GM23248 (cell line): Measurements from ENCODE around the gene VPS33A. TPM values are rescaled to one million over a fixed set of nuclear protein-coding genes. Genes with fewer than 3 reads are reported as not detected.

ENCODE experiments used
- DNase-seq: peaks from one replicate; pipeline ENCODE4 v3.0.0-alpha.2; 2015
- H2AFZ ChIP-seq: fragments of 200-600 bp; sonication (generic); 2 replicates; pipeline ENCODE4 v1.6.1; 2016; ENCODE audit warnings: antibody characterized with exemption
- H3F3A ChIP-seq: fragments of 200-600 bp; sonication (generic); 2 replicates; pipeline ENCODE4 v1.6.1; 2016; ENCODE audit warnings: mild to moderate bottlenecking, antibody characterized with exemption, mixed run types; ENCODE audit not compliant: insufficient read depth
- H3K27ac ChIP-seq: fragments of 200-600 bp; sonication (generic); 2 replicates; pipeline ENCODE4 v1.5.1; 2016; ENCODE audit warnings: mild to moderate bottlenecking
- H3K27me3 ChIP-seq: fragments of 200-600 bp; sonication (generic); replicated peaks from 2 replicates; pipeline ENCODE4 v1.6.1; 2016; ENCODE audit warnings: mild to moderate bottlenecking; ENCODE audit not compliant: insufficient read depth
- H3K36me3 ChIP-seq: fragments of 200-600 bp; sonication (generic); 2 replicates; pipeline ENCODE4 v1.6.1; 2016; ENCODE audit warnings: low read depth, mild to moderate bottlenecking
- H3K4me1 ChIP-seq: fragments of 200-600 bp; sonication (generic); 2 replicates; pipeline ENCODE4 v1.6.1; 2016; ENCODE audit warnings: mild to moderate bottlenecking; ENCODE audit not compliant: insufficient read depth
- H3K4me2 ChIP-seq: fragments of 200-600 bp; sonication (generic); one replicate; pipeline ENCODE4 v1.6.1; 2016; ENCODE audit warnings: mild to moderate bottlenecking; ENCODE audit not compliant: unreplicated experiment
- H3K4me3 ChIP-seq: fragments of 200-600 bp; sonication (generic); 2 replicates; pipeline ENCODE4 v1.5.1; 2016; ENCODE audit warnings: mild to moderate bottlenecking
- H3K79me2 ChIP-seq: fragments of 200-600 bp; sonication (generic); 2 replicates; pipeline ENCODE4 v1.6.1; 2016; ENCODE audit warnings: mild to moderate bottlenecking; ENCODE audit not compliant: insufficient read depth
- H3K9ac ChIP-seq: fragments of 200-600 bp; sonication (generic); 2 replicates; pipeline ENCODE4 v1.6.1; 2016; ENCODE audit warnings: mild to moderate bottlenecking
- H3K9me2 ChIP-seq: fragments of 200-600 bp; sonication (generic); 2 replicates; pipeline ENCODE4 v1.6.1; 2016; ENCODE audit warnings: mixed run types, mild to moderate bottlenecking, moderate library complexity; ENCODE audit not compliant: insufficient read depth
- H3K9me3 ChIP-seq: fragments of 200-600 bp; sonication (generic); one replicate; pipeline ENCODE4 v1.6.1; 2017; ENCODE audit warnings: low read depth
- H4K20me1 ChIP-seq: fragments of 200-600 bp; sonication (generic); 2 replicates; pipeline ENCODE4 v1.6.0; 2016; ENCODE audit not compliant: insufficient read depth
- EZH2 ChIP-seq: fragments of 200-600 bp; sonication (generic); IDR thresholded peaks from 2 replicates; pipeline ENCODE4 v1.6.1; 2018; ENCODE audit warnings: antibody characterized with exemption, mild to moderate bottlenecking; ENCODE audit not compliant: insufficient read depth, poor library complexity, severe bottlenecking
- EZH2phosphoT487 ChIP-seq: fragments of 200-600 bp; sonication (generic); IDR thresholded peaks from 2 replicates; pipeline ENCODE4 v1.6.1; 2018; ENCODE audit warnings: antibody characterized with exemption, moderate library complexity, mild to moderate bottlenecking, low read depth; ENCODE audit not compliant: insufficient read depth
- WGBS, 2 experiments: methylation state at CpG; one replicate each; pipeline ENCODE4 v1.1.6; 2015 to 2017; ENCODE audit warnings: low lambda C conversion rate in 2 of 2, low coverage in 1 of 2; ENCODE audit errors: missing lambda C conversion rate in 2 of 2; 5-methylcytosine and 5-hydroxymethylcytosine counted together
- in situ Hi-C: fragments of 300-500 bp; cut with MboI; formaldehyde crosslinking; loops from 2 replicates; pipeline ENCODE4 v1.15.0; 2020
- polyA plus RNA-seq: library from polyadenylated mRNA; unstranded; fragments of >200 nt; fragmentation: Nextera tagmentation; extraction: Ambion mirVana; gene quantifications from 2 replicates; pipeline ENCODE4 v1.2.1, GENCODE V29; 2016
- total RNA-seq: library from RNA; depleted of rRNA; stranded (reverse); fragments of >200 nt; shearing (Covaris generic); gene quantifications from 2 replicates; pipeline ENCODE4 v1.2.3, GENCODE V29; 2014

VPS33A gene
- total and polyA plus RNA-seq, 2 experiments from 2014 or later: 16.0 to 16.2 TPM

GRCh38 chr12:122250536-122250935, 15.8 kb downstream of the VPS33A start:
- WGBS, 2 experiments: 93 to 94% methylated on average over 8 of the region's 8 CpGs
- no peaks in the 10 kb centered on the region for H3K27me3 ChIP-seq
- H3F3A ChIP-seq: no peaks in the 10 kb centered on the region
- no peaks in the 10 kb centered on the region for H3K4me1 ChIP-seq
- H3K4me3 ChIP-seq: no peak overlapping the region
- H3K9me2 ChIP-seq: no peaks in the 10 kb centered on the region
- TF ChIP-seq EZH2phosphoT487 (no peak), EZH2 (no peak)
- no peaks in the 10 kb centered on the region for H3K9me3 ChIP-seq
- no peak overlapping the region for H3K27ac ChIP-seq
- no peak for DNase-seq
- in situ Hi-C loops: no loop called here
- H2AFZ ChIP-seq: no peak overlapping the region
- H4K20me1 ChIP-seq: no peaks in the 10 kb centered on the region
- no peaks in the 10 kb centered on the region for H3K36me3 ChIP-seq
- no peak overlapping the region for H3K4me2 ChIP-seq
- no peak overlapping the region for H3K9ac ChIP-seq
- peaks cover 8% of the 10 kb centered on the region; the same call in 1 of the 2 replicates for H3K79me2 ChIP-seq

GRCh38 chr12:122250047-122250446, 16.2 kb downstream of the VPS33A start:
- Histone ChIP-seq H3K79me2 (peaks cover 8% of the 10 kb centered on the region; the same call in 1 of the 2 replicates), H3K9me3 (no peaks in the 10 kb centered on the region), H2AFZ (no peak overlapping the region), H3F3A (no peaks in the 10 kb centered on the region), H3K4me1 (no peaks in the 10 kb centered on the region), H3K9me2 (no peaks in the 10 kb centered on the region), H3K9ac (no peak overlapping the region), H3K27ac (no peak overlapping the region), H3K4me3 (no peak overlapping the region), H3K27me3 (no peaks in the 10 kb centered on the region), H3K36me3 (0 out of 2 replicates have a peak, but pooled peaks cover under 1% of the 10 kb centered on the region), H4K20me1 (no peaks in the 10 kb centered on the region), H3K4me2 (no peak overlapping the region)
- in situ Hi-C loops: no loop called here
- 89 to 95% methylated on average over 6 of the region's 6 CpGs for WGBS, 2 experiments
- TF ChIP-seq EZH2 (no peak), EZH2phosphoT487 (no peak)
- DNase-seq: no peak

- Histone ChIP-seq H3K79me2 (no peaks in the 10 kb centered on the region), H4K20me1 (no peaks in the 10 kb centered on the region), H3K27me3 (no peaks in the 10 kb centered on the region), H3K9me3 (no peaks in the 10 kb centered on the region), H3K4me1 (no peaks in the 10 kb centered on the region), H3K36me3 (peaks cover 3% of the 10 kb centered on the region; the same call in 1 of the 2 replicates), H3K4me3 (no peak overlapping the region), H3K9me2 (no peaks in the 10 kb centered on the region), H3K4me2 (no peak overlapping the region), H3K9ac (no peak overlapping the region), H2AFZ (no peak overlapping the region), H3F3A (no peaks in the 10 kb centered on the region), H3K27ac (no peak overlapping the region)
- no peak for TF ChIP-seq EZH2
- no peak for TF ChIP-seq EZH2phosphoT487
- in situ Hi-C loops: no loop called here
- no peak for DNase-seq
- WGBS, 2 experiments: 91 to 95% methylated on average over 1 of the region's 1 CpG
Observed at GRCh38 chr12:122245553-122245952, 20.7 kb downstream of the VPS33A start.

DNA sequence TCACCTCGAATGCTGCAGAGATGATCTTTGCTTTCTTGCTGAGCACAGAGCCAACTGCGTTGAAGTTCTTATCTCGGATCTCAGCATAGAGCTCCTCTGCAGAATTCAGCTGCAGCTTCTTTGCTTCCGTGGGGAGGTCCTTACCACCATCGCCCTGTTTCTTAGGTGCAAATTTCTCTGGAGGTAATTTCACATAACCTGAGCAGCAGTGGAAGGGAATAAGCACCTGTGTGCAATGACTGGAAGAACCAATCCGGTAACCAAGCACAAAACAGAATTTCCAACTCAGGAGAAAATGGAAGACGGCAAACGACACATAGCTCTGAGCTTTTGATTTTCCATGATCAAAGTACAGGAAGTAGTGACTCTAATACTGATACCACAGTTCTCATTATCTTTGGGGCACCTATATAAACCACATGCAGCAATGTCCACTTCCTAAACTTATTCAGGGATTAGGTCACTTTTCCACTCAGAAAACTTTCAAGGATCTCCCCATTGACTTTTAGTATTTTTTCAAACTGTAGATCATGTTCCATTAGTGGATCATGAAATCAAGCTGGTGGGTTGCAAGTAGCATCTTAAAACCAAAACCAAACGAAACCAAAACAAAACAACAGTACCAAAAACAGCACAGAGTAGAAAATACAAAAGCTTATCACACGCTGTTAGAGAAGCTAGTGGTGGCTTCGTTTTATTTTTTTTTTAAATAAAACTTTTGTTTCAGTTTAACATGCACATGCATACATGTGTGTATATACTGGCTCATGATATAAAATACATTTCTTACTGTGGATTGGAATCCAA, 21.5 kb downstream of the VPS33A start:
- Histone ChIP-seq H3K9me3 (no peaks in the 10 kb centered on the region), H3K4me2 (no peak overlapping the region), H3K27ac (no peak overlapping the region), H3F3A (no peaks in the 10 kb centered on the region), H3K9me2 (no peaks in the 10 kb centered on the region), H2AFZ (no peak overlapping the region), H3K27me3 (no peaks in the 10 kb centered on the region), H3K9ac (no peak overlapping the region), H3K36me3 (peaks cover 3% of the 10 kb centered on the region; the same call in 1 of the 2 replicates), H3K4me3 (no peak overlapping the region), H3K79me2 (no peaks in the 10 kb centered on the region), H3K4me1 (no peaks in the 10 kb centered on the region), H4K20me1 (no peaks in the 10 kb centered on the region)
- in situ Hi-C loops: no loop called here
- WGBS, 2 experiments: 85 to 87% methylated on average over 11 of the region's 11 CpGs
- DNase-seq: no peak
- TF ChIP-seq EZH2 (no peak), EZH2phosphoT487 (no peak)
